HepG2 (cell line): Measurements from ENCODE around the gene REPIN1. TPM values are rescaled to one million over a fixed set of nuclear protein-coding genes. Genes with fewer than 3 reads are reported as not detected.

Experiments used
- MTF1 ChIP-seq: sonication (generic); formaldehyde crosslinking; IDR thresholded peaks from 2 replicates; pipeline ENCODE4 v1.5.0; 2020; ENCODE audit warnings: missing genetic modification reagents
- NR0B2 ChIP-seq: sonication (generic); formaldehyde crosslinking; IDR thresholded peaks from 2 replicates; pipeline ENCODE4 v1.4.0; 2020; ENCODE audit warnings: mild to moderate bottlenecking, missing genetic modification reagents
- SMYD3 ChIP-seq: sonication (generic); formaldehyde crosslinking; IDR thresholded peaks from 2 replicates; pipeline ENCODE4 v1.8.1; 2023; ENCODE audit warnings: mild to moderate bottlenecking, missing genetic modification reagents
- ZKSCAN8 ChIP-seq: IDR thresholded peaks from 2 replicates; pipeline ENCODE4 v1.6.1; 2016; ENCODE audit warnings: borderline replicate concordance, missing genetic modification reagents, missing compliant biosample characterization
- ZNF280D ChIP-seq: sonication (generic); formaldehyde crosslinking; IDR thresholded peaks from 2 replicates; pipeline ENCODE4 v1.5.1; 2020; ENCODE audit warnings: mild to moderate bottlenecking, missing genetic modification reagents
- ZNF318 ChIP-seq: sonication (generic); formaldehyde crosslinking; IDR thresholded peaks from 2 replicates; pipeline ENCODE4 v1.4.0; 2020; ENCODE audit warnings: mild to moderate bottlenecking, missing genetic modification reagents
- ZNF451 ChIP-seq: sonication (generic); formaldehyde crosslinking; IDR thresholded peaks from 2 replicates; pipeline ENCODE4 v1.5.0; 2020; ENCODE audit warnings: mild to moderate bottlenecking, missing genetic modification reagents
- ZNF530 ChIP-seq: sonication (generic); formaldehyde crosslinking; IDR thresholded peaks from 2 replicates; pipeline ENCODE4 v1.5.0; 2020; ENCODE audit warnings: low read depth, mild to moderate bottlenecking, missing genetic modification reagents
- ZNF768 ChIP-seq: sonication (generic); formaldehyde crosslinking; IDR thresholded peaks from 2 replicates; pipeline ENCODE4 v1.4.0; 2020; ENCODE audit warnings: missing genetic modification reagents
- ZNF776 ChIP-seq: sonication (generic); formaldehyde crosslinking; IDR thresholded peaks from 2 replicates; pipeline ENCODE4 v1.4.0; 2020; ENCODE audit warnings: mild to moderate bottlenecking, missing genetic modification reagents
- polyA plus RNA-seq, 8 experiments: library from polyadenylated mRNA; depleted of rRNA in 3 of 8; stranded (reverse) in 7 of 8; unstranded in 1 of 8; fragments of >200 nt; fragmentation: Illumina TruSeq in 4 of 8; extraction: Trizol in 4 of 8; gene quantifications; 2 replicates each; pipeline versions ENCODE4 v1.2.1 to v1.2.3, GENCODE V29; 2011 to 2016; ENCODE audit warnings: low read depth in 4 of 8, missing spikeins in 1 of 8, mixed read lengths in 1 of 8; ENCODE audit not compliant: insufficient read depth in 1 of 8
- total RNA-seq, 5 experiments: library from RNA; depleted of rRNA; stranded (reverse); fragments of >200 nt; fragmentation: Illumina TruSeq; extraction: Trizol; gene quantifications; 2 replicates each; pipeline ENCODE4 v1.2.3, GENCODE V29; 2016; ENCODE audit warnings: low read depth in 1 of 5
- TF ChIP-seq, protein P1 (sequence below): sonication (generic); formaldehyde crosslinking; IDR thresholded peaks from 2 replicates; pipeline ENCODE4 v1.8.0; 2022; ENCODE audit warnings: low read depth, missing genetic modification reagents

Gene REPIN1
- total and polyA plus RNA-seq, 2 of the 13 experiments (the other 11 are each of a cell fraction or from before 2014, with no cell fraction given), result 69.9 to 108 TPM

DNA sequence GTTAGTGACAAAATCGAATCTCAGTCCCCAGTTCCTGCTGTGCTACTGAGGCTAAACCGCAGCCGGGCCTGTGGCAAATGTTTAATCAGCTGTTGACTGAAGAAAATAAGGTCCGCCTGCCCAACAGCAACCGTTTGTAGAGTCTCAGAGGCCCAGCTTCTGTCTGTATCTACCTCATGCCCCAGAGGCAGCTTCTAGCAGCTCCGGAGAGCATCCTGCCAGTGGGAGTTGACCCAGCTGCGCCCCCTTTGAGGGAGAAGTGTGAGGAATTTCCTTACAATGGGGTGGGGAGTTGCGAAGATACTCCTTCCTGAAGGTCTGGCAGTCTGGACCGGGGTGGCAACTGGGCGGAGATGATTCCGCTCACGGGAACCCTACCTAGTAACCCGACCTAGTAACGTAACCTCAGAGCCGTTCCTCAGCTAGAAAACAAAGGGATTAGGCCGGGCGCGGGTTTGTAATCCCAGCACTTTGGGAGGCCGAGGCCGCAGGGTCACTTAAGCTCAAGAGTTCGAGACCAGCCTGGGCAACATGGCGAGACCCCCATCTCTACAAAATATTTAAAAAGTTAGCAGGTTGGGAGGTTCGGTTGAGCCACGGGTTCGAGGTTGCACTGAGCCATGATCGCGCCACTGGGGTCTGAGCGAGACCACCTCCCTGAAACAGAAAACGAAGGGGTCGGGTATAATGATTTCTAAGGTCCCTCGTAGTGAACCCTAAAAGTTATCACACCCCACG is 9.7 kb downstream of the REPIN1 start (continued):
- TF ChIP-seq ZNF530, result no peak
- TF ChIP-seq NR0B2 (CRISPR knock-in tag), result no peak
- no peak; the same call in 1 of the 2 replicates for TF ChIP-seq ZNF451 (CRISPR knock-in tag)
- no peak for TF ChIP-seq ZNF776 (CRISPR knock-in tag)
- TF ChIP-seq ZNF318 (CRISPR knock-in tag), result no peak
- no peak for TF ChIP-seq ZNF768 (CRISPR knock-in tag)
- peak; percentile 33; the same call in 1 of the 2 replicates for TF ChIP-seq ZNF280D (CRISPR knock-in tag)
- no peak for TF ChIP-seq SMYD3 (CRISPR knock-in tag)
- no peak for TF ChIP-seq ZKSCAN8
- TF ChIP-seq, protein P1, sequence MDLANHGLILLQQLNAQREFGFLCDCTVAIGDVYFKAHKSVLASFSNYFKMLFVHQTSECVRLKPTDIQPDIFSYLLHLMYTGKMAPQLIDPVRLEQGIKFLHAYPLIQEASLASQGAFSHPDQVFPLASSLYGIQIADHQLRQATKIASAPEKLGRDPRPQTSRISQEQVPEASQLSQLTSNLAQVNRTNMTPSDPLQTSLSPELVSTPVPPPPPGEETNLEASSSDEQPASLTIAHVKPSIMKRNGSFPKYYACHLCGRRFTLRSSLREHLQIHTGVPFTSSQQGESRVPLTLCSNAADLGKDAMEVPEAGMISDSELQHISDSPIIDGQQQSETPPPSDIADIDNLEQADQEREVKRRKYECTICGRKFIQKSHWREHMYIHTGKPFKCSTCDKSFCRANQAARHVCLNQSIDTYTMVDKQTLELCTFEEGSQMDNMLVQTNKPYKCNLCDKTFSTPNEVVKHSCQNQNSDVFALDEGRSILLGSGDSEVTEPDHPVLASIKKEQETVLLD (CRISPR knock-in tag), result no peak
- no peak for TF ChIP-seq MTF1 (CRISPR knock-in tag)
